Mesenteric fat pad (tissue), 1 donor: ENCODE results near the gene GAS6. TPM values are rescaled to one million over a fixed set of nuclear protein-coding genes. Genes with fewer than 3 reads are reported as not detected.
A peak's percentile ranks its signal among the peaks of the same experiment; 100 is the strongest.

ENCODE experiments used
- DNase-seq: peaks from one replicate; pipeline ENCODE4 v3.0.0-alpha.2; 2020; ENCODE audit warnings: low spot score
- total RNA-seq: library from RNA; stranded (reverse); fragmentation: NEBNext Ultra II Directional; extraction: Animal tissue kit (Norgen Biotek cat#: 25700); gene quantifications from one replicate; pipeline ENCODE4 v1.2.1, GENCODE V29; 2021
- donor health status: DM: yes; HTN: yes; CAD: no.

Gene GAS6
- total RNA-seq, 1 donor from 2014 or later, result 88.6 TPM

DNA sequence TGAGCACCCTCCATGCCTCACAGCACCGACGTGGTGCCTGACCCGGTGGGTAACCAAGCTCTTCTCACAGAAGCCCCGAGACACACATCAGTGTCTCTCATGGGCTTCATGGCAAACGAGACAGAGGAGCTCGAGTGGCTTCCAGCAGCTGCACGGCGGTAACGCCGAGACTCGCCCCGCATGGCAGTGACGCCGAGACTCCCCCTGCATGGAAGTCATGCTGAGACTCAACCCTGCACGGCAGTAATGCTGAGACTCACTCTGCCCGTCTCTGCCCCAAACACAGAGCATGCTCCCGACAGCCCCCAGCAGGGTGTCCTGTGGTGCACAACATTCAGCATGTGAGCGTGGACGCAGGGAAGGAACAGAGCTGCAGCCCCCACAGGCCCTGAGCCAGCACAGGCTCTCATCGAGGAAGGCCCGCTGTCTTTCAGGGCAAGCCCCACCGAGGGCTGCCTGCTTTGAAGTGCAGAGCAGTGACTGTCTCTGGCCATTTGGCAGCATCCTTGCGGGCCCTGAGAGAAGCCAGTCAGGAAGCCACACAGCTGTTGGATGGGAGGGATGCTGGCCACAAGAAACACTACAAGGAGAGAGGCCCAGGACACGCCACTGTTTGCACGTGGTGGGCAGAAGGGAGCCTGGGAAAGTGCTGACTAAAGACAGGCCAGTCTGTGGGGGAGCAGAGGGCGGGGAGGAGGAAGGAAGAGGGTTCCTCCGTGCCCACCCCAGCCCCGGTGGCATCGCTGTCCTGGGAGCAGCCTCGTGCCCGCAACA, 9.5 kb downstream of the GAS6 start:
- DNase-seq, result peak; percentile 88

DNA sequence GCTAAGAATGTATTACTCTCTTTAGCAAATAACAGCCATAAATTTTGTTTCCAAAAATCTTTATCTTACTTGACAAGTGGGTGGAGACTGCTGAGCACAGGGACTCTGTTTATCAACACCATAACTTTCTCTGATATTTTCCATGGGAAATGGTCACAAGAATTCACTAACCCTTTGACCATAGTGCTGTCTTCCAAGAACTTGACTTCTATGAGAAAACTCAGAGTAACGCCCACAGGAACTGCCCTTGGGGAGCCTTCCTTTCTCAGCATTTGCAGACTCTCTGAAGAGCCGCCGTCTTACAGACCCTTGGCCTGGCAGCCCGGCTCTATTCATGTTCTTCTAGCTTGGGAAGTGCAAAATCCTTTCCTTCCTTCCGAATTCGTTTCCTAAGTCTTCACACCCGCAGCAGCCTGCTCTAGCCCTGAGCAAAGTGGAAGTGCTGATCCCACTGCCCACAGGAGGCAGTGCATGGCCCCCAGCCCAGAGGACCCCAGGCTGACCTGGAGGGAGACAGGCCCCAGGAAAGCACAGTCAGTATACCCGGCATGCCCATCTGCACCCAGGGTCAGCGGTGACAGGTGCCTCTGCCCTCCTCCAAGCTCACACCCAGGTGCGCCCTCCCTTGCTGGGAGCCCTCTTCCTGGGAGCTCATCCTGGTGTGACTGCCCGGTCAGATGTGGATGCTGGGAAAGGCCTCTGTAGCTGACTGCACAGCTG, 10.2 kb downstream of the GAS6 start:
- peak; percentile 72 for DNase-seq

DNA sequence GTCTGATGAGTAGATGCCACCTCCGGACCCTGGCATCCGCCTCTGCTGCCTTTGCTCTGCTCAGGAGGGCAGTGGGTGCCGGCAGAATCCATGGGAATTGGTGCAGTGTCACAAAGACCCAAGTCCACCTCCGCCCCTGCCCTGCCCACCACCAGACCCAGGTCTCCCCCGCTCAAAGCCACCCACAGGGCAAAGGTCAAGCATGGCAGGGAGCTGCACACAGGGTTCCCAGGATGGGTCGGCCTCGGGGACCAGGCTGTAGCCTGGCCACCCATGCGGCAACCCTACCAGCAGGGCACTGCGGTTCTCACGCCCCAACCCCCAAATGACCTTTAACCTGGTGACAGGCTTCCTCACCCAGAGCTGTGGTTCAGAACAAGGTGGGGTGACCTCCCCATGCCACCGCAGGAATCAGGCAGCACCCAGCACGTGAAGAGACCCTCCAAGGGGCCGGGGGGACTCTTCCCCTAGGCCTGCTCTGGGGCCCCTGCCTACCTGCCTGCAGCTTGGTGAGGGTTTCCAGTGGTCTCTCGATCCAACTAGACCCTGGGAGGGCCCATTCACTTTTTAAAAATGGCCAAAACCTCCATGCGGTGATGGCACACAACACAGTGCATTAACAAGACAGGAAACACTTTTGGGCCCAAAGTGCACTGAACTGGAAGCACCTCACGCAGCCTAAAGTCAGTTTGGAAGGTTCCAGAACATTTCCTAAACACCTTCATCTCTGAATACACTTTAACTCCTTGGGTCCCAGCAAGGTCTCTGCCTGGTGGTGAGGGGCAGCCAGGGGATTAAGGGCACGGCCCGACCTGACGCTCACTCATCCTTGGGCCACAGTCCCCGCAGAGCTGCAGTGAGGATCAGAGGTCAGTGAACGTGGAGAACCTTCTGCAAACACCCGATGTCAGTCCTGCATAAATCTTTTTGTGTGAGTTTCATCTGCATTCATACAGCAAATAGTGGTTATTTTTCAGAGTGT, 11.0 kb downstream of the GAS6 start:
- DNase-seq, result peak; percentile 86

DNA sequence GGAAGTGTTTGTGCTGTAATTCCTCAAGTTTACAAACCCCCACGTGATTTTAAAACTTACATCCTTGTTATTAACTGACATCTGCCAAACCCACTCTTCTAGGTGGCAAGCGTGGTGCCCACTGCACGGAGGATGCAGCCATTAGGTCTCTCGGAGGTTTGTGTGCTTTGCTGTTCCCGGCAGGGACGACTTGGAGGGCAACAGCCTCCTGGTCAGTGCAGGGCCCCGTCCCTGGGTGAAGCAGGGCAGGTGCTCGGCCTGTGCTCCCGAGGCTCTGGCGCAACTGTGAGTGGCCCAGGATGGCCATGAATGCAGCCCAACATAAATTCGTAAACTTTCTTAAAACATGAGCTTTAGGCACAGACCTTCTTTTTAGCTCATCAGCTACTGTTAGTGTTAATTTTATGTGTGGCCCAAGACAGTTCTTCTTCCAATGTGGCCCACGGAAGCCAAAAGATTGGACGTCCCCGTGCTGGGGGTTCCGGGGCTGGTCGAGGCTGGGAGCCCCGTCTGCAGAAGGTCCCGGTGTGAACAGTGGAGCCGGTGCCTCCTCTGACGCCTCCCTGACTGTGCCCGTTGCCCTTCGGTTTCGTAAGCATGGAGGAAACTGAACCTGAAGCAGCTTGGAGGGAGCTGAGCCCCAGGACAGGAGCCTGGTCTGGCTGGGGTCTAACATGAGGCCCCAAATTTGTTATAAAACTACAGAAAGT, 11.9 kb downstream of the GAS6 start:
- peak; percentile 65 for DNase-seq

DNA sequence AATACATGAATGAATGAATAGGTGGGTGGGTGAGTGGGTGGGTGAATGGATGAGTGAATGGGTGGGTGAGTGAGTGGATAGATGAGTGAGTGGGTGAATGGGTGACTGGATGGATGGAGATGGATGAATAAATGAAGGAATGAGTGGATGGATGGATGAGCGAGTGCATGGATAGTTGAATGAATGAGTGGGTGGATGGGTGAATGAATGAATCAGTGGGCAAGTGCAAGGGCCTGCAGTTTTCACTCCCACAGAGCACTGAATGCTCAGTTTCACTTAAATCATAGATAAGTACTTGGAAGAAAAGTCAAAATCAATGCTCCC, 12.4 kb downstream of the GAS6 start:
- DNase-seq, result no peak

DNA sequence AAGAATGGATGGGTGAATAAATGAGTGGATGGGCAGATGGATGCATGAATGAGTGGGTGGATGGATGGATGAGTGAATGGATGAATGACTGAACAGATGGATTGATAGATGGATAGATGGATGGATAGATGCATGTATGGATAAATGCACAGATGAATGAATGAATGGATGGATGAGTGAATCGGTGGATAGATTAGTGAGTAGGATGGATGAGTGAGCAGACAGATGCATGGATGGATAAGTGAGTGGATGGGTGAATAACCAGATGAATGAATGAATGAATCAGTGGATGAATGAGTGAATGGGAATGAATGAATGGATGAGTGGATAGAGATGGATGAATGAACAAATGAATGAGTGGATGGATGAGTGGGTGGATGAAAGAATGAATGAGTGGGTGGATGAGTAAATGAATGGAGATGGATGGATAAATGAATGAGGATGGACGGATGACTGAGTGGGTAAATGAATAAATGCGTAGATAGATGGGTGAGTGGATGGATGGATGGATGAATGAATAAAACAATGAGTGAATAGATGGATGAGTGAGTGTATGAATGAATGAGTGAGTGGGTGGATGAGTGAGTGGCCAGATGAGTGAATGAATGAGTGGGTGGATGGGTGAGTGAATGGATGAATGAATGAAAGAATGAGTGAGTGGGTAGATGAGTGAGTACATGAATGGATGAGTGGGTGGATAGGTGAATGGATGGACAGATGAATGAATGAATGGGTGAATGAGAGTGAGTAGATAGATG, 13.0 kb downstream of the GAS6 start:
- DNase-seq, result no peak

DNA sequence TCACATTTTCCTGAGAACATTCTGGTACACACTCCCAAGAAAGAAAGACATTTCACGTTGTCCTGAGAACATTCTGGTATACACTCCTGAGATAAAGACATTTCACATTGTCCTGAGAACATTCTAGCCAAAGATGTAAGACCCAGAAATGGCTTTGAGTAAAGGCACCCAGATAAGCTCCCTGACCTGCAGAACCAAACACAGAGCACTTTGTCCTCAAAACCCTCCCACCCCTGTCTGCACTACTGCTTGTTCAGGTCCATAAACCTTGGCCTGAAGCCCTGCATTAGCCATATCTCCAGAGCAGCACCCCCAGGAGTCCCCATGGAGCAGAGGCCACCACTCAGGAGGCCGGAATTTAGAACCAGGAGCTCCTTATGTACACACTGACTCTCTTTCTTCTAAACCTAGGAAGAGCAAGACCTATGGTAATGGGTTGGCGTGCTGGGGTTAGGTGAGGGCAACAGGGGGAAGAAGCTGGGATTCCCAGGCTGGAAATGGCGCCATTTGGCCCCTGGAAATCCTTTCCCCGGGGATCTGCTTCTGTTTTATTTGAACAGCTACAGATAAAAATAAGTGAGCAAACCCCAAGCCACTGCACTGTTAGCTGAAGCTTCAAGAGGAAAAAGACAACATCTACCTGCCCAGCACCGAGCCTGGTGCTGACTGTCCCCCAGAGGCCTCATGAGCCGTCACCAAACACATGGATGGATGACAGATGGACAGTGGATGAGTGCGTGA, 13.7 kb downstream of the GAS6 start:
- peak; percentile 55 for DNase-seq

DNA sequence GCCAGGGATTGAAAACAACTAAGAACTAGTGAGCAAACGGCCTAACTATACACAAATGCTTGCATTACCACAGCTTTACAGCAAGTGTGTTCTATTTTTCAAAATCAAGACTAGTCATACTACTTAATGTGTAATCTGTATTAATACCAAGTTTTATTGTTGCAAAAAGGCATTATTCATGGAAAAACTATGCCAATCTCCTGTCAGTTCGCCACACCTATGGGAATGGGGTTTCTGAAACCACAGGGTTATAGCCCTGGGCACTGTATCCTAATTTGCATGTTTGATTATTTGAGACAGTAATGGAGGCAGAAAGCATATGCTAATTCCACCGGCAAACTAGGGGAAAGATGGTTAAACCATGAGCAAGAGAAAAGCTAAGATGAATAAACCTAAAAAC, 14.3 kb downstream of the GAS6 start:
- no peak for DNase-seq

DNA sequence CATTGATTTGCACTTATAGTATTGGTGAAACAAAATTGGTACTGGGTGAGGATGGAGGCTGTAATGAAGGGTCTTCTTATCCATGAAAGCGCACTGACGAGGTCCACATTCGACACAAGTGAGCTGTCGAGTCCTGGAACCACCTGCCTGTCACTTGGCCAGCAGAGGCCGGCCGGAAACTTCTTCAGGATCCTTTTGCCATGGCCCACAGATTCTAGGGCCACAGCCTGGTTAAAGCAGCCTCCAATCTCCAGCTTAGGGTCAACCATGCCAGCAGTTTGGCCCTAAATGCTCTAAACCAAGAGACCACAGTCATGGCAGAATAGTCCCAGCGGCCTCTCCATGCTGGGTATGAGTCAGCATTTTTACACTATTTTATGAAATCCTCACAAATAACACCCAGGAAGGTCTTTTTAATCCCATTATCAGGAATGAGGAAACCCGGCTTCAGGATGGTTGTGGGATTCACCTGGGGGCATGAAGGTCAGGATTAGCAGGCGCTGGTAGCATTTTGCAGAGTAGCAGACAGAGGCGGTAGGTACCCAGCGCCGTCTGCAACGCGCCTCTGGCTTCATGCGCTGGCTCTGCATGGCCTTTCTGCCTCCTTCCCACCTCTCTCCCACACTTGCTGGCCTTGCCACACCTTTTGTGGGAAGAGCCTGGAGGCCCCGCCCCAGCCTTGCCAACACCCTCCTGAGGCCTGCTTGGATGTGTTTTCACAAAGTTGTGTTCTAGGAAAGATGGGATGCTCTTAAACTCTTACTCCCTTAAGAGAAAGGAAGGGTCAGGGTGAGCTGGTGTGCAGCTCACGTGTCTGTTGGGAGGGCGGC, 15.2 kb downstream of the GAS6 start:
- peak; percentile 69 for DNase-seq

DNA sequence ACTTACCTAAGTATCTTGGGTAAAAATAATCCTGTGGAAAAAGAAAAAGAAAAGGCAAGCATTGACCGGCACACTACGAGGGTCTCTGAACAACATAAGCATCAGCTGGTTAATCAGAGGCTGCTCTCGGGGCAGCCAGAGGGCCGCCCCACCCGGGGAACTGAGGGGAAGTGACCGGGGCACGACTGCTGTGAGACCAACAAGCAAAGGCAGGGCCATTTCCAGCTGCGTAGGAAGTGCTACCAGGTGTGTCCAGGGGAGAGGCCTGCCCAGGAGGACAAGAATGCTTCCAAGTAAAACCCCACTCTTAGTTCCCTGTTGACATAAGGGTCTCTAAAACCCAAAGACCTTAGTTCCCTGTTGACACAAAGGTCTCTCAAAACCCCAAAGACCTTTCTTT, 15.9 kb downstream of the GAS6 start:
- peak; percentile 85 for DNase-seq

DNA sequence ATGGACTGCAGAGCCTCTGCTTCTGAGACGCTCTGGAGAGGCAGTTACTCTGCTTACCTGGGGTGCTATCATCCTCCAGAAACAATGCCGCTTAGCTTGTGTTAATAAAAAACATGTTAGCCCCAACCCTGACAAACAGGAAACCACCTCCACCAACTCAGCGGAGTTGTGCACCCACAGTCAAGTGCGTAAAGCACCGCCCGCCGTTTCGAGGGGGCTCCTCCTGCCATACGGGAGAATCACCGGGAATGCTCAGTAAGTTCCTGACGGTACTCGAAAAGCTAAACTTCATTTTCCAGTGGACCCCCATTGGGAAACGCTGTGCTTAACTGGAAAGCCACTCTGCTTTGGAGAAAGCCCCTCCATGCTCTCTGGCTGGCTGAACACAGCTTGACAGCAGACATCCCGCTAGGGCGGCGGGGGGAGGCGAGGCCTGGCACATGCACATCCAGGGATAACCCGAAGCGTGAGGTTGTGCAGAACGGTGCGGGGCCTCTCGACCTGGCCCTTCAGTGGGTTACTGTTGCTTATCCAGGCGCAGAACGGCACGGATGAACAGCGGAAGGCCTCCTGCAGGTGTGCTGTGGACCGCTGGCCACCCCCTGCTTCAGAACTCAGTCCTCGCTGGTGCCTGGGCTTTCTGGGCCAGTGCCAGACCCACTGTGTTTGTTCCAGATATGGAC, 17.1 kb downstream of the GAS6 start:
- DNase-seq, result peak; percentile 91

DNA sequence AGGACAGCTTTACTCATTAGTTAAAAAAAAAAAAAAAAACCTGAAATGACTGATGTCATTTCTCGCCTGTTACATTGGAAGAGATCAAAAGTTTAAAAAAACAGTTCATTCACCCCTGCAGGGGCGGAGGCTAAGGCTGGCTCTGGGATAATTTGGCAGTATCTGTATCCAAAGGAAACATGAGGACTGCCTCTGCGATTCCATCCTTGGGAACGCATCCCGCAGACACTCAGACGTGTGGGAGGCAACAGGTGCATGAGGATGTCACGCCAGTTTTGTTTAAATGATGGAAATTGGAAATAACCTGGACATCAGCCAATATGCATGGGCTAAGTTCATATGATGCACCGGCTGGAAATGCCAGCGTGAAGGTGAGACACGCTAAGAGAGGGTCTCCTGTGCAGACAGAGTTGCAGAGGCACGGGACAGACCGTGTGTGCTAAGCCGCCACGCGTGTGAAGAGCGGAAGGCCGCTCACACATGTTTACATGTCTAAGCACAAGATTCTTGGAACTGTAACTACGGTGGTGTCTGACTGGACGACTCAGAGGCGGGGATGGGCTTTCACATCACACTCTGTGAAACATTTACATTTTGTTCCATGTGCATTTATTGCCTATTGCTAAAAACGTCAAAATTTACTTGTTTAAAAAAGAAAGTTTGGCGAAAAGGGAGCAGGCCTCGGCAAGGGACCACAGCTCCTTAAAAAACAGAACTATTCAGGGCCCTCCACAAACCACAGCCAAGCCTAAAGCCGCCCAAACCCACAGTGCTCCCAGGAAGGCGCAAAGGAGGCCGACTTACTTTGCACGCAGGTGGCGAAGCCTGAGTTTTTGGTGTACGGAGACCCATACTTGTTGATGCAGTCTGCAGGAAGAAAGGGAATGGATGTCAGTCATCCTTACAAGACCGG, 17.9 kb downstream of the GAS6 start:
- peak; percentile 64 for DNase-seq

DNA sequence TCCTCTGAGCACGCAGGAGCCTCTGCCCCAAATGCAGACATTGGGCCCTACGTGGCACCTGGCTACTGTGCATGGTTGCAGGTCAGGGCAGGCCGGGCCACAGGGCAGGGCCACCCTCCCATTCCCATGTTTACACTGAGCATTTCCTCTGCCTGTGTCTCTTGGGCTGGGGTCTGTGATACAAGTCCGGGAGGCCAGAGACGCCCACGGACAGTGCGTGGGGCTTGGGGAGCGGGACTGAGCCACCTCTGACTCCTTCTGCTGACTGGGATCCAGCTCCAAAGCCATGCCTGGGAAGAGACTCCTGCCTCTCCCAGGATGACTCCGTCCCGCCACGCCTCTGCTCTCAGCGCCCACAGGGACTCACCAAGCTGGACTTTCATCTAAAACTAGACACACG, 18.8 kb downstream of the GAS6 start:
- DNase-seq, result peak; percentile 67

DNA sequence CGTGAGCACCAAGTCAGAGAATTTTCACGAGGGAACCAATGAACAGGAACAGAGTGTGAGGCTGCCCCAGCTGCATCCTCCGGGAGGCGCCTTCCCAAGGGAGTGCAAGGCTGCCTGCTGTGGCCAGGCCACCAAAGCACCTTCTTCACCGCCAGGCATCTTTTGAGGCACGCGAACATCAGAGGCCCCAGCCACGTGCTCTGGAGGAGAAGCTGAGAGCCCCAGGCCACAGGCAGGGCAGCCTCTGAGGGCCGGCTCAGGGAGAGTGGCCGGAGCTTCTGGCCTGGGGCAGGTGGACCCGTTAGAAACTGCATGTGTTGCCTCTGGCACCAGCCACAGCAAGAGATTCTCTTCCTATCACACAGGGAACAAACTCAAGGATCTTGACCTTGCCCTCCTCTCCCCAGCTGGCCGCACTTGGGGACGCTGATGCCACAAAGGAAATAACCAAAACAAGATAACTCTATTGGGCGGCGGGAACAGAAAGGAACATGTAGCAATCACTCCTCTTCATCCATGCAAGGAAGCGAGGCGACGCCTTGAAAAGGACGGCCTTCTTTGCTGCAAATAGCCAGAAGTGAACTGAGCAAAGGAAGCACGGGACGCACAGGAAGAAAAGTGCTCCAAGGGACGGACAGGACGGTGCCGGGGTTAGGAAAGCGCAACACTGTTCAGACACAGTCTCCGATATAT, 19.9 kb downstream of the GAS6 start:
- no peak for DNase-seq

DNA sequence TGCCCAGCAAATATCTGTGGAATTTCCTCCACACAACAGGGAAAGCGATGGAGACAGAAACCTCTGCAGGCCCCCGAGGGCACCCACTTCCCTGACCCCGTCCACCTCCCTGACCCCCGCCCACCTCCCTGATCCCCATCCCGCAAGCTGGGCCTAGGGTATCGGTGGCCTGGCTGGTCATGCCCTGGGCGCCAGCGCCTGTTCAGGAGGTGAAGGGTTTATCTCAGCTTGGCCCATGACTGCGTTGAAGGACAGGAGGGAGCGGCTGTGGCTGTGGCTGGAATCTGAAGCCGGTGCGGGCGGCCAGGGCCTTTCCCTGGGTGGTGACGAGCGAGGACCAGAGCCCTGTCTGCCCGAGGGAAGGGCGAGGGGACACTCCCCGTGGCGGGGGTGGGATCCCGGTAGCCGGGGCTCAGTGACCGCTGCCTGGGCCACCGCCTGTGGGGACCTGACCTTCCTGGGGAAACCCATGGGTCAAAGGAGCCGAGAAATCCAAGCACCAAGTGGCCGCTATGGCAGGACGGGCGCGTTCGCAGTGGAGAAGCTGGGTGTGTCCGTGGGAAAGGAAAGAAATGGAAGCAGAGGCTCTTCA, 20.7 kb downstream of the GAS6 start:
- DNase-seq, result no peak
